ENCODE measurements around the gene FOXN3. TPM values are rescaled to one million over a fixed set of nuclear protein-coding genes. Genes with fewer than 3 reads are reported as not detected.

Gene FOXN3
- polyA plus RNA-seq, 1 of the 3 experiments (the other 2 are of a cell fraction) = 9.8 TPM

- TF ChIP-seq REST (IDR thresholded peaks at IDR 0.05; ENCODE audit: low read depth, low read length) = no peak
- no peak for TF ChIP-seq EP300 (IDR thresholded peaks at IDR 0.05; ENCODE audit: borderline replicate concordance in 1 of 2, low read depth in 1 of 2, low read length in 1 of 2)
- no peak for TF ChIP-seq MXI1 (IDR thresholded peaks at IDR 0.05; ENCODE audit: low read depth, low read length)
- no peak for TF ChIP-seq TAF1 (IDR thresholded peaks at IDR 0.05; ENCODE audit: borderline replicate concordance, low read depth, low read length)
- no peak for TF ChIP-seq RAD21 (IDR thresholded peaks at IDR 0.05; ENCODE audit: low read length)
- TF ChIP-seq SMC3 (IDR thresholded peaks at IDR 0.05; ENCODE audit: low read depth, low read length) = no peak
Measured at GRCh38 chr14:89353766-89354113, 63.3 kb downstream of the FOXN3 start (continued).

- CTCF ChIA-PET = interaction anchor here (1.1 to 1.4 kb wide), 3 partner anchors 16 to 21 kb away, joined by 3 to 4 read pairs (median 4); no protein-coding TSS in a partner anchor
- H3K4me2 ChIP-seq = no peak overlapping the region
- H3K9me2 ChIP-seq = no peaks in the 10 kb centered on the region
Measured at GRCh38 chr14:89352976-89353765, 63.9 kb downstream of the FOXN3 start.

More at GRCh38 chr14:89352976-89353765, 63.9 kb downstream of the FOXN3 start:
- no peaks in the 10 kb centered on the region for H3F3A ChIP-seq (replicated peaks; ENCODE audit: insufficient read depth)
- peaks cover 14 to 31% of the 10 kb centered on the region in 2 experiments for H3K4me1 ChIP-seq (ENCODE audit: control insufficient read depth in 1 of 2, insufficient read depth in 2 of 2, low read depth in 1 of 2, low read length in 1 of 2)
- H3K79me2 ChIP-seq (ENCODE audit: insufficient read depth) = peaks cover 4% of the 10 kb centered on the region
- no peaks in the 10 kb centered on the region for H4K20me1 ChIP-seq (ENCODE audit: insufficient read depth)
- H2AFZ ChIP-seq (ENCODE audit: low read depth) = no peak overlapping the region
- 0 out of 4 replicates have a peak overlapping the region, but pooled peaks of 1 of the 2 experiments have one; percentile 35 for H3K27ac ChIP-seq (ENCODE audit: low read depth in 2 of 2, low read length in 1 of 2)
- TF ChIP-seq, protein P1, sequence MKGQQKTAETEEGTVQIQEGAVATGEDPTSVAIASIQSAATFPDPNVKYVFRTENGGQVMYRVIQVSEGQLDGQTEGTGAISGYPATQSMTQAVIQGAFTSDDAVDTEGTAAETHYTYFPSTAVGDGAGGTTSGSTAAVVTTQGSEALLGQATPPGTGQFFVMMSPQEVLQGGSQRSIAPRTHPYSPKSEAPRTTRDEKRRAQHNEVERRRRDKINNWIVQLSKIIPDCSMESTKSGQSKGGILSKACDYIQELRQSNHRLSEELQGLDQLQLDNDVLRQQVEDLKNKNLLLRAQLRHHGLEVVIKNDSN (IDR thresholded peaks at IDR 0.05; ENCODE audit: borderline replicate concordance, low read depth) = no peak
- TF ChIP-seq JUND (IDR thresholded peaks at IDR 0.05) (no peak), RAD21 (IDR thresholded peaks at IDR 0.05; ENCODE audit: low read length) (no peak), RXRA (IDR thresholded peaks at IDR 0.05; ENCODE audit: borderline replicate concordance, low read depth) (no peak), USF2 (IDR thresholded peaks at IDR 0.05; ENCODE audit: borderline replicate concordance, low read depth, low read length) (no peak), EP300 (IDR thresholded peaks at IDR 0.05; ENCODE audit: borderline replicate concordance in 1 of 2, low read depth in 1 of 2, low read length in 1 of 2) (peak in 1 of 2 experiments; percentile 37; a peak in 1 of 4 replicates), RCOR1 (IDR thresholded peaks at IDR 0.05; ENCODE audit: low read length) (no peak), NRF1 (IDR thresholded peaks at IDR 0.05; ENCODE audit: low read depth, low read length) (no peak), FOXM1 (IDR thresholded peaks at IDR 0.05; ENCODE audit: low read depth) (no peak), TCF12 (IDR thresholded peaks at IDR 0.05) (no peak), GATA2 (CRISPR knock-in tag; IDR thresholded peaks at IDR 0.05) (peak; percentile 84), TEAD4 (IDR thresholded peaks at IDR 0.05; ENCODE audit: borderline replicate concordance, insufficient read depth) (no peak), IRF3 (IDR thresholded peaks at IDR 0.05; ENCODE audit: low read depth, low read length) (no peak), SMC3 (IDR thresholded peaks at IDR 0.05; ENCODE audit: low read depth, low read length) (no peak), PBX3 (IDR thresholded peaks at IDR 0.05) (no peak)
- POLR2A ChIA-PET = no interaction called here
- peak; percentile 48 for DNase-seq
- H3K9ac ChIP-seq = no peak overlapping the region
- H3K9me3 ChIP-seq = no peaks in the 10 kb centered on the region
- H3K36me3 ChIP-seq (replicated peaks in 1 of 2; ENCODE audit: control insufficient read depth in 1 of 2, insufficient read depth in 2 of 2, low read length in 1 of 2) = peaks cover 6 to 9% of the 10 kb centered on the region in 2 experiments
- no peak overlapping the region for H3K4me3 ChIP-seq (ENCODE audit: low read depth in 2 of 2, low read length in 1 of 2)
- H3K27me3 ChIP-seq (ENCODE audit: insufficient read depth) = no peaks in the 10 kb centered on the region
- WGBS (ENCODE audit: low lambda C conversion rate) = 81% methylated on average over 6 of the region's 6 CpGs

Data from SK-N-SH (cell line).